Left lobe of liver (tissue), 2 donors: ENCODE results near the gene TMEM11. TPM values are rescaled to one million over a fixed set of nuclear protein-coding genes. Genes with fewer than 3 reads are reported as not detected.

Experiments used
- ATAC-seq: fragments of 200-7000 bp; cut with Tn5 transposase; one replicate; pipeline ENCODE4 v1.9.1; 2020; ENCODE audit warnings: mild to moderate bottlenecking, moderate library complexity
- DNase-seq: peaks from one replicate; pipeline ENCODE4 v3.0.0-alpha.2; 2020; ENCODE audit warnings: low spot score
- total RNA-seq: library from RNA; stranded (reverse); gene quantifications from one replicate; pipeline ENCODE4 v1.2.1, GENCODE V29; 2021
- donor health status: DM: no; HTN: no; CAD: no; lungs with moderate emphysema.
- donor health status: DM: no; HTN: yes; CAD: no.

TMEM11 gene
- total RNA-seq, 1 donor from 2014 or later: 9.3 TPM

DNA sequence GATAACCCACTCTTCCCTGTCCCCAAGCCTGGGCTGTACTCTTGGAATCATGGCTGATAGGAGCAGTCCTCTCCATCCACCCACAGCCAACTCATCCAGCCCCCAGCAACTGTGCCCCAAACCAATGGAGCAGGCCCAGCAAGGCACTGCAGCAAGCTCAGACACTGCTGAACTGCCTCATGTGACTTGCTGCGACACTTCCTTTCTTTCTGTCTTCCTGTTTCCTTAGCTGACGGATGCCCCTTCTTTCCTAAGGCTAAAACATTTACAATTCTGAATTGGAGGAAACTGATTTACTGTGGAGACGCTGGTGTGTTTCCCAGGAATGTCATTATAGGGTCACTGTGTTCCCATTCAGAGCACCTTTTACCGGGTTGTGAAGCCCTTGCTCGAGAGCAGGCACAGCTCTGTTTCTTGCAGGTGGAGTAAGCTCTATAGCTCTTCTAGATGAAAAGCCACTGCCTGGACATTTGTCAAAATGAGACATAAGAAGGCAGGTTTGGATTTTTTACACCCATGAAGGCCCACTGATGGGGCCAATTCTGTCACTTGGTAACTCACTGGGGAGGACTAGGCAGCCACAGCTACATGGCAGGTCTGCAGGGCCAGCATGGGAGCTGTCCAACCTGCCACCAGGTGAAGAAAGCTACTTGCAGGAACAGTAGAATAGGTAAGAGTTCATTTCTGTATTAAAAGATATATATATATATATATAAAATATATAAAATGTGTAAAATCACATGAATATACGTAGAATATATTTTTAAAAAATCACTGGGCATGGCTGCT is 27.4 kb downstream of the TMEM11 start:
- no peak for DNase-seq
- ATAC-seq: peak; percentile 52

DNA sequence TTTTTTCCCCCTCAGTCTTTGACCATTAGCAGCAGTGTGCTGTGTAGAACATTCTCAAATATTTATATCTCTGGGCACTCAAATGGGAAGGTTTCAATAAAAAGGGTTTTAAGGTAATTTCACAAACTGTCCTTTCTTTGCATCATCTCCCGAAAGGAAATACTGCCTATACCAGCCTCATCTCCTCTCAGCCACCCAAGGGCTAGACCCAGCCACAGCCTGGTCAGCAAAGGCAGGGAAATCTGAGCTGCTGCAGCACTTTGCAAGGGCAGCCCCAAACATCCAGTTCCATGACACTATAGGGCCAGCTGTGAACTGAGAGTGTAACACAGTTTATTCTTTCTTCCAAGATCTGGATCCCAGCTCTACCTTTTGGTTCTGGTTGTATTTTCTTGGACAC is 28.9 kb downstream of the TMEM11 start:
- ATAC-seq (no peak), DNase-seq (no peak)

DNA sequence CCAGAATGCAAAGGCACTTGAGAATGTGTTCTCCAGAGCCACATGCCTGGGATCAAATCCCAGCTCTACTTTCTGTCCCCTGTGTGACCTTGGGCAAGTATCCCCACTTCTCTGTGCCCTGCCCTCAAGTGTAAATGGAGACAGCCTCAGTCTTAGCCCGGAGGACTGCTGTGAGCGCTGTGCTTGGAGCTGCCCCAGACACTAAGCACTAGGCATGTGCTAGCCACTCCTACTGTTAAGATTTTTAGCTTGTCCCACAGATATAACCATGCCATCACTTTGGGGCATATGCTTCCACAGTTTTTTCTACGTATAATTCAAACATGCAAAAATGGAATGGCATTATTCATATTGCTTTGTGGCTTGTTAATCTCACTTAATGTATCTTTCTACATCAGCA is 29.4 kb downstream of the TMEM11 start:
- ATAC-seq (no peak), DNase-seq (no peak)

DNA sequence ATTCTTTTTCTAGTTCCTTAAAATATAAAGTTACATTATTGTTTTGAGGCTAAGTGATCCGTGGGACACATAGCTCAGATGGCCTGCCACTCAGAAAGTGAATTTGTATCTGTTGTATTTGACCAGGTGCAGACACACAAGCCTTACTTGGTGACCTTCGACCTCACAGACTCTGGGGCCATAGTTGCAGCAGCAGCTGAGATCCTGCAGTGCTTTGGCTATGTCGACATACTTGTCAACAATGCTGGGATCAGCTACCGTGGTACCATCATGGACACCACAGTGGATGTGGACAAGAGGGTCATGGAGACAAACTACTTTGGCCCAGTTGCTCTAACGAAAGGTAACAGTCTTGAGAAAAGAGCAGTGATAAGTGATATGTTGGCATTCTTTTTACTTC is 30.5 kb downstream of the TMEM11 start:
- ATAC-seq (peak; percentile 63), DNase-seq (no peak)

DNA sequence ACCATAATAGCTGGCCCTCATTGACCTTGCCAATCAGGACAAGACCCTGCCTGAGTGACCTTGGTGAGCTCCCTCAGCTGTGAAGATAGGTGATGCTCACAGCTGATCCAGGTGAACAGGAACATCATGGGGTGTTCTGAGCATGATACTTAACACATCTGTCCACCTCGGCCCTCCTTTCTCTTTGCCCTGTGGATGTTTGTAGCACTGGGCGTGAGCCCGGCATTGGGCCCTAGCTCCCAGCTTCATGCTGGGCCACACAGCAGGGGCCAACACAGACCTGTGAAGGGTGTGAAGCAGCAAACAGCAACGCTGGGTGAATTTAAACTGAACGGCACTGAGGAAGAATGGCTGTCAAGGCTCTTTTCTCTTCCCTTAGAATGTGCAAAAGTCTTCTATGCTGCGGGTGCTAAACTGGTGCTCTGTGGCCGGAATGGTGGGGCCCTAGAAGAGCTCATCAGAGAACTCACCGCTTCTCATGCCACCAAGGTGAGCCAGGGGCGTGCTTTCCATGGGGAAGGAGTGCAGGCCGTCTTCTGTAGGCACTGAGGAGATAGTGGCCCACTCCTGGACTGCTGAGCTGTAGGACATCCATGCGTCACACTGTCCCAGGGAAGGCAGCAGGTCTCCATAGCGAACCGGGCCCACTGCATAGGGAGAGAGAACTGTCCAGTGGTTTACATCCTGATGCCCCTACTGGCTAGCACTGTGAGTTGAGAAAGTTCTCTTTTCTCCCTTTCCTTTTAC is 35.9 kb downstream of the TMEM11 start:
- ATAC-seq: no peak
- peak; percentile 32 for DNase-seq

DNA sequence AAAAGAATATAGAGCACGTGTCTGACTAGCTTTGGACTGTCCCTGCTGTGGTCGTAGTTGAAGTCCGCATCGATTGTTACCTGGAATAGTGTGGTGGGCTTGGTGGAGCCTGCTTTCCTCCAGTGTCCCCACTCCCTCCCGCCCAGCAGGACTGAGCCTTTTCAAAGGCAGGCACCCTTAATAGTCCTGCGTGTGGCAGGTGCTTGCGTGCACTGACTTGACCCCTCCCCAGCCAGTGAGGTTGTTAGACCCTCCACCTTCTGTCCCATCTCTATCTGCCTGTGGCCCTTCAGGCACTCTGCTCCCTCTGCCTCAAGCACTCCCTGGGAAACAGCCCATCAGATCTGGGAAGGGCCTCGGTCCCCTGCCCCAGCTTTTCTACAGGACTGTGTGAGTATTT is 36.6 kb downstream of the TMEM11 start:
- ATAC-seq (no peak), DNase-seq (peak; percentile 26)

DNA sequence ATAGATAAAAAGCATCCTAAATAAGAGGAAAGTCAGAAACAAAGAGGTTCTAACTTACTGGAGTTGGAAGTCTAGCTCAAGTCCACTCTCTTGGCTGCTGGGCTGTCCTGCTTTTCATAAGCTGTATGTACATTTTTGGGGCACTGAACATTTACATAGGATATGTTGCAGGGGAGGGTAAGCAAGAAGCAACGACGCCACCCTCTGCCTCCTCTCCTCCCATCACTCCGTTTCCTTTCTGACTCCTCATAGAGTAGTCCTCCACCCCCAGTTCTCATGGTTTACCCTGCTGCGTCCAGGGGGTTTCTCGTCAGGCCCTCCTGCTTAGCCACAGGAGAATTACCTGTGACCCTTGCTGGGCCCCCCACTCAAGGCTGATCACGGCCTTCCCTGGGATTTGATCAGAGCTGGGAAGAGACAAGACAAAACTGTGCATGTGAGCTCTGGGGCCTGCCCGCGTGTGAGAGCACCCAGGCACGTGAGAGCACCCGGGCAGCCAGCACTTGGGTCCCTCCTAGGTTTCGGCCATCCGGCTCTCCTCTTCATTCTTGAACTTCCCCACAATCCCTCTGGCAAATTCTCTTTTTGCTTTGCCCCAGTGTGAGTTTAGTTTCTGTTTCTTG is 37.1 kb downstream of the TMEM11 start:
- peak; percentile 29 for DNase-seq

DNA sequence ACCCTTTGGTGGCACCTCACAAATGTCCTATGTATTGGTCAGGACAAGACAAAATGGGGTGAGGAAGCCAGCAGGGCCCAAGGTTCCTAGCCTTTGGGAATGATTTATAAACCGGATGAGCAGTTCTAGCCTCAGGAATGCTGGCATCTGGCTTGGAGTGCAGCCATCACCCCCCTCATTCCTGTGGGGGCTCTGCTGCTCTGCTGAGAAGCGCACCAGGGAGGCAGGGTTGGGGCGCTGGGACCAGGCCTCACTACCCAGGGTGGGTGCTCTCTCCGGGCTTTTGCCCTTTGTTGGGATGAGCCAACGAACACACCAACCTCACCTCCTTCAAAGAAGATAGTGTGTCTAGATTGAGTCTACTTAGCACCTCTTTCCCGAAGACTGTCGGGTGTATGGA is 39.2 kb downstream of the TMEM11 start:
- DNase-seq: peak; percentile 34

More for the DNA sequence above, 37.1 kb downstream of the TMEM11 start:
- no peak for ATAC-seq

DNA sequence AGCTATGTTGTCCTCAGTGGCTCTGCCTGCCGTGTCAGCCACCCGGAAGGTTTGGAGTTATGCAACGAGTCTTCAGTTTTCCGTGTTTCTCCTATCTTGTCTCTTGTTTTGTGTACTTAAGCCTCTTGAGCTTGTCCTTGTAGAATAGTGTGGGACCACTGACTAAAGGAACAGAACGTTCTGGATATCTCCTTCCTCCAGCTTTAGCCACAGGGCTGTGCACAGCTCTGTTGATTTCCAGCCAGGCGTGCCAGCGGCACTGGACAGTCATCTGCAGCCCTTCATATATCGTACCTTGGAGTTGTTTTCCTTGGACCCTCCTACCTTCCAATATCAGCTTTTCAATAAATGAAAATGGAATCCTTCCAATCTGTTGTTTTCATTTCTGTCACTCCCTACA is 39.8 kb downstream of the TMEM11 start:
- DNase-seq (peak; percentile 30), ATAC-seq (no peak)

More for the DNA sequence above, 39.2 kb downstream of the TMEM11 start:
- no peak for ATAC-seq

DNA sequence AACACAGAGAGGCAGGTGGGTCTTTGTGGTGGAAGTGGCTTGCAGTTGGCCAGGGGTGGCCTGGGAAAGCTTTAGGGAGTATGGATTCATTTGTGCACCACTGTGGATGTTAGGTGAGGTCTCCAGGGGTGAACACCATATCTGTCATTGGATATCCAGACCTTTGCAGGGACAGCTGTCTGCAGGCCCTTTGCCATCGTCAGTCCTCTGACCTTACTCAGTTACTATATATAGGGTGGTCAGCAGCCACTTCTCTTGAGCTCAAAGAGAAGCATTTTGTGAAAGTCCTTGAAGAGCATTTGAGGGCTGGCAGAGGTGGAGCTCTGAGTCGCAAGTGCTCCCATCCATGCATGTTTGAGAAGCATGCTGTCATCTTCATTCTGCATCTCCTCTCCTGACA is 40.4 kb downstream of the TMEM11 start:
- ATAC-seq (no peak), DNase-seq (peak; percentile 38)

DNA sequence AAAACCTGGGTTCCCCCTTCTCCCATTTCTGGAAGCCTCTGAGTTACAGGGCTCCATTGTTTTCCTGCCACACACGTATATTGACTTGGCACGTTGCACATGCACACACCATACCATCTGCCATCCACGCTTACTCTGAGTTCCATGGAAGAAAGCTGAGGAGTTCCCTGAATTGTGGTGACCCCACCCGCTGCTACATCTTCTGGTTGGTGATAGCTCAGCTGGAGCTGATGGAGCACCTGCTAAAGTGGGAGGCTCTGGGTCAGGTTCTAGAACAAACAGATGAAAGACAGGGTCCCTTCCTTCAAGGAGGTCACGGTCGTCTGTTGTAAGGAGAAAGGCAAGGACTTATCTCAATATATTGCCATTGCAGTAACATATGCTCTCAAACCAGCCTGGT is 41.1 kb downstream of the TMEM11 start:
- no peak for ATAC-seq
- peak; percentile 30 for DNase-seq

DNA sequence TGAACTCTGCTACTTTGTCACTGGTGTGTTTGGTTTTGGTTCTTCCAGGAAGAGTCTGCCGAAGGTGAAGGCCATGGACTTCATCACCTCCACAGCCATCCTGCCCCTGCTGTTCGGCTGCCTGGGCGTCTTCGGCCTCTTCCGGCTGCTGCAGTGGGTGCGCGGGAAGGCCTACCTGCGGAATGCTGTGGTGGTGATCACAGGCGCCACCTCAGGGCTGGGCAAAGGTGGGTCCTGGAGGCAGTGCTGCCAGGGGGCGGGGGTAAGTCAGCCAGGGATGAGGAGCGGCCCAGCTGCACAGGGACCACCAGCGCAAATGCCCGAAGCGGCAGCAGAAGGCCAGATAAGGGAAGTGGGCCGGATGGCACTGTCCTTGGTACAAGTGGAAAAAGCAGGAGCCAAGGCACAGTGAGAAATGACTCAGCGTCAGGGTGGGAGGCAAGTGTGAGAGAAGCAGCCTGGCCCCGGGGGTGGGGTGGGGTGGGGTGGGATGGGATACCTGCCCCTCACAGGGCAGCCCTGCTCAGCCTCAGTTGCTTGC is 41.9 kb downstream of the TMEM11 start:
- ATAC-seq (no peak), DNase-seq (peak; percentile 36)

DNA sequence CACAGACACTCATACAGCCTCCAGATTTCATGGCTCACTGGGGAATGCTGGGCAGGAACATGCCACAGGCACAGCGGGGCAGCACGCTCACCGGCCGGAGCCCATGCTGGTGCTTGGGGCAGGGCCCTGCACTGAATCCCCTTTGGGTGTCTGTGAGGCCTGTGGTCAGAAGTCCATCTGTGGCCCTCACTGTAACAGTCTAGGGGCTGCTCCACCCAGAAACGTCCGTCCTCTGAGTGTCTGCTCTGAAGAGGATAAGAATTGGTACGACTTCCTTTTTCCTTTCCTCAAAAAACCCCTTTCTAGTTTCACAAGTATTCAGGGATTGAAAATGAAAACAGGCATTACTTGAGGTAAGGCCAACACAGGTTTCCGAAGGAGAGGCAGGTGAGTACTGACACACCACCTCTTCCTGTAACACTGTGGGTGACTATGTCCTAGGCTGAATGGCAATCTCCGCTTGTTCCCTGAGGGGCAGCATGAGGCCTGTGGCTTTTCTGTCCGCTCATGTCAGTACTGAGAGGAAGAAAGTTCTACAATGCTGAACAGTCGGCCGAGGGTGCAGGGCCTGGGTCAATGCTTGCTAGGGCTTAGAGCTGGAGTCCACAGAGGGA is 42.5 kb downstream of the TMEM11 start:
- no peak for ATAC-seq

DNA sequence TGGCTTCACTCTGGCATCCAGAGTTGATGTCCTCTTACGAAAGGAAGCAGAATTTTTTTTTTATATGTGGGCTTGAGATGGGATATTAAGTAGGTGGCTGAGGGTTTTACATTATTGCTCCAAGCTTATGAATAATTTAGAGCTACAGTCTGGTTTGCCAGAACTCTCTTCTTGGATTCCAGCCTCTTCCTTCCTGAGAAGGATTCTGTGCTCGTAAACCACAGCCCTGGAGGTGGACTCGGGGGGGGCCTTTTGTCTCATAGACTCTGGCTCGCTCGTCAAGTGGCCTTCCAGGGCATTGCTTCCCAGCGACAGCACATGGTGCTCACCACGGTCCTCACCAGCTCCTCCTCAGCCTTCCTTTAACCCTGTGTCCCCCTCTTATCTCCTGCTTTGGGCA is 43.2 kb downstream of the TMEM11 start:
- ATAC-seq: no peak
- DNase-seq: peak; percentile 31

More for the DNA sequence above, 42.5 kb downstream of the TMEM11 start:
- DNase-seq: peak; percentile 35

DNA sequence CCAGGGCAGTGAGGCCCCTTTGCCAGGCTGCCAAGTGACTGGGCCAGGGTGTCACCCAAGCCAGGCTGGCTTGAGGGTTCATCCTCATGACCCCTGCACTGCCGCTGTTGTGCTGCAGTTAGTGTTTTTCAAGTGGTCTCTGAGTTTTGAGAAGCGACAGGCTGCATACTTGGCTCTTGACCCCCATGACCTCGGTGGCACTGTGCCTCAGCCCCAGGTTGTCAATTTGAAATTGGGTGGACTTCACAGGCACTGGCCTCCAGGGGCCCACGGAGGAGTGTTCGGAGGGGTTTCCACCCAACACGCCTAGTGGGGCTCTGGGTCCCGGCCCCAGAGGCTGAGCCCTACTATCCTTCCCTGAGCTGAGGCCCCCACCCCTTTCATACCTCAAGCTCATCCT is 44.5 kb downstream of the TMEM11 start:
- peak; percentile 30 for DNase-seq
- no peak for ATAC-seq

DNA sequence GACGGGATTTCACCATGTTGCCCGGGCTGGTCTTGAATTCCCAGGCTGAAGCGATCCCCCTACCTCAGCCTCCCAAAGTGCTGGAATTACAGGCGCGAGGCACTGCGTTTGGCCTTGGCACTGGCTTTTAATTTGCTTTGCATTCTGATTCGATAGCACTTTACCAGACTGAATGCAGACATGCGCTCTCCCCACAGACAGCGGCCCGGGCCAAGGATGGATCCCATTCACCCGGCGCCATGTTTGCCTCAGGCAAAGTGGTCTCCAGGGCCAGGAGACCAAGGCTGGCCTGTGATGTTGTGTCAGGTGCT is 45.5 kb downstream of the TMEM11 start:
- peak; percentile 35 for DNase-seq

DNA sequence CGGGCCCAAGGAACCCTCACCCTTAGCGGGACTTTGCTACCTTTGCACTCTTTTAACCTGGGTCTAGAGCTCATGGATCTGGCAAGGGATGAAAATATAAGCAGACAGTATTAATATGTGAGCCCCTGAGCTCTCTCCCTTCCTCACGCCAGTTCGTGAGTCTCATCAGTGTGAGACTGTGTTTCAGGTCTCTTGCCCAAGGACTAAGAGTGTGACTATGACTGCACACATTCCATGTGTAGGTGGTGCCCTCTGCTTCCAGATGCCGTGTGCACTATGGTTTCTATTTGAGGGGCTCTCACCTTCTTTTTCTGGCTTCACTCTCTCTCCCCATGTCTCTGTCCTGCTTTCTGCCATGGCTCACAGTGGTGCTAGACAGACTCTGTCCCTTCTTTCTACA is 46.7 kb downstream of the TMEM11 start:
- ATAC-seq (peak; percentile 16), DNase-seq (peak; percentile 21)

More for the DNA sequence above, 45.5 kb downstream of the TMEM11 start:
- ATAC-seq: no peak

DNA sequence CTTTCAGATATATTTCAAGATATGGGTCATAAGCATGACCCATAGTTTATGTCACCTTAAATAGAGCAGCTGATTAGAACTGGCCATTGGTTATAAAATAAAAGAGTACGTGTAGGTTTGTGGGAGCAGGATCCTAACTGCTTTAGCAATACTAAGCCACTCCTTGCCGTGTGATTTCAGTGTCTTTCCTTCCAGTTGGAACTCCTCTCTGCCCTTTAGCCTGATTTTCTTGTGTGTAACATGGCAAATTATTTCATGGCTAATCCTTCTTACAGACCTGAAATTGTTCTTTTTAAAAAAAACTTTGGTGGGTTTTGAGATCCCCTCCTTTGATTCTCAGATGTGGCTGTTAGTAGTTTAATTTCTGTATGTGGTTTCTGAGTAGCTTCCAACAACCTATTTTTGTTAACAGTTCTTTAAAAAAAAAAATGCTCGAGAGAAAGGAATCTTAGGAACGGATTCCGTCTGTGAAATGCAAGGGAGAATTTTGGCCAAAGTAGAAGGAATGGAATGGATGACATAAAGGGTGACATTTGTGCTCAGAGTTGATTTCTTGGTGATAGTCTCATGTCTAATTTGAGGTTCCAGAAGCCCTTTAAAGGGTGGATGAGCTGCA is 47.3 kb downstream of the TMEM11 start:
- DNase-seq: no peak
- peak; percentile 61 for ATAC-seq

DNA sequence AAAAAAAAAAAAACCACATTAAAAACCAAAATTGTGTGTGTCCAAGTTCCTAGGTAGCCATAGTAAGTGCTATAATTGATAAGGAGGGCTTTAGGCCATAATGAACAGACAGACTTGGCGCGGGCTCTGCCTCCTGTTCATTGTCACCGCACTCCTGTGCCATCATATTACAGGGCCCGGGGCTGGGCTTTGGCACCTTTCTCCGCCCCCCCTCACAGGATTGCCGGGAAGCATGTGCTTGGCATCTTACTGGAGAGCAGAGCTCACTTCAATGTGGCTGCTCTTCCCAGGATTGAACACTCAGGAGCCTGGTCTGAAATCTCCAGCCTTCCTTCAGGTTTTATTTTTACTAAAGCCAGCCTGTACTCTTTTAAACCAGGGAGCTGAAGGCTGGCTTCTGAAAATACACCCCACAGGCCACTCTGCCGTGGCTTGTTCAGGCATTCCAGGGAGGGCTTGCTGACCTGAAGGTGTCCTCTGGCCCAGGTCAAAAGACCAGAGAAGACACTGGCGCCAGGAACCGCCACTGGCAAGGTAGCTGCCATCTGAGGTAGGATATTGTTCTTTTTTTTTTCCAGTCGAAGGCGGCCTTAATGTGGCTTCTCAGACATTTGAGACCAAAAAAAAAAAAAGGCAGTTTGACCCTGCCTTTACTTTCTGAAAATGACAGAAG is 47.9 kb downstream of the TMEM11 start:
- DNase-seq (no peak), ATAC-seq (peak; percentile 66)

DNA sequence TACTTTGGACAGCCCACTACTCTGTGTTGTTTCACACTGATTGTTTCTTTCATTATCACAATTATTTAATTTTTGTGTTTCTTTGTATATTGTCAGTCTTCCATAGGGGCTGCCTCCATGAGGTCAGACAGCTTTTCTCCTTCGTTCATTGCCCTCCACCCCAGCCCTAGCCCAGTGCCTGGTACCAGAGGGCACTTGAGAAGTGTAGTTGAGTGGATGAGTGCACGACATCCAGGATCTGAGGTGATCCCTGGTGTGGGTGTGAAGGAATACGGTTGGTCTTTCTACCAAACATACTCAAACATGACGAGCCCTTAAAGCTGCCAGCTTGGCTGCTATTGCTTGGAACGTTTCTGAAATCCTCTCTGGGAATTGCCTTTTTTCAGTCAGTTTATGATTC is 49.3 kb downstream of the TMEM11 start:
- ATAC-seq: no peak

More for the DNA sequence above, 49.3 kb downstream of the TMEM11 start:
- DNase-seq: no peak
